Measurements from ENCODE around the gene SYT8. TPM values are rescaled to one million over a fixed set of nuclear protein-coding genes. Genes with fewer than 3 reads are reported as not detected.
A peak's percentile ranks its signal among the peaks of the same experiment; 100 is the strongest.

The SYT8 gene
- total RNA-seq, 1 donor from 2014 or later: not detected

- peak overlapping the region; percentile 22 for H3K4me2 ChIP-seq
- TF ChIP-seq CTCF (IDR thresholded peaks at IDR 0.05) (no peak), EZH2 (IDR thresholded peaks at IDR 0.05) (no peak), EZH2phosphoT487 (IDR thresholded peaks at IDR 0.05) (no peak)
- Mint-ChIP-seq H3K4me1 (peaks cover 18% of the 10 kb centered on the region), H3K36me3 (no peaks in the 10 kb centered on the region), H3K27ac (peak overlapping the region; percentile 84), H3K27me3 (ENCODE audit: insufficient read depth, low read depth) (peaks cover 4% of the 10 kb centered on the region), H3K4me3 (no peak overlapping the region), H3K9me3 (no peaks in the 10 kb centered on the region)
- no peak overlapping the region for H2AFZ ChIP-seq (replicated peaks)
- peaks cover 14% of the 10 kb centered on the region for H3K27me3 ChIP-seq
- no peak overlapping the region for H3K4me3 ChIP-seq
- DNase-seq (ENCODE audit: low spot score): peak; percentile 84
- peaks cover 19% of the 10 kb centered on the region for H3K4me1 ChIP-seq
- H3F3A ChIP-seq (ENCODE audit: low read depth): no peaks in the 10 kb centered on the region
- no peak overlapping the region for H3K9ac ChIP-seq
- H3K27ac ChIP-seq: no peak overlapping the region
- no peaks in the 10 kb centered on the region for H3K36me3 ChIP-seq
- H3K79me2 ChIP-seq (ENCODE audit: low read depth): no peaks in the 10 kb centered on the region
- H3K9me3 ChIP-seq (ENCODE audit: low read depth): no peaks in the 10 kb centered on the region
- H4K20me1 ChIP-seq (ENCODE audit: low read depth): no peaks in the 10 kb centered on the region
Observed at GRCh38 chr11:1863352-1864216, 28.8 kb downstream of the SYT8 start.

- Mint-ChIP-seq H3K27ac (peak overlapping the region; percentile 84), H3K9me3 (no peaks in the 10 kb centered on the region), H3K36me3 (no peaks in the 10 kb centered on the region), H3K27me3 (ENCODE audit: insufficient read depth, low read depth) (peaks cover 7% of the 10 kb centered on the region), H3K4me3 (no peak overlapping the region), H3K4me1 (peaks cover 22% of the 10 kb centered on the region)
- H3F3A ChIP-seq (ENCODE audit: low read depth): no peaks in the 10 kb centered on the region
- H3K27ac ChIP-seq: no peak overlapping the region
- no peaks in the 10 kb centered on the region for H3K9me3 ChIP-seq (ENCODE audit: low read depth)
- no peak overlapping the region for H3K9ac ChIP-seq
- no peaks in the 10 kb centered on the region for H3K36me3 ChIP-seq
- no peak overlapping the region for H3K4me3 ChIP-seq
- H2AFZ ChIP-seq (replicated peaks): no peak overlapping the region
- no peak for TF ChIP-seq EZH2phosphoT487 (IDR thresholded peaks at IDR 0.05)
- TF ChIP-seq CTCF (IDR thresholded peaks at IDR 0.05): no peak
- no peak for TF ChIP-seq EZH2 (IDR thresholded peaks at IDR 0.05)
- no peak for DNase-seq (ENCODE audit: low spot score)
- H3K27me3 ChIP-seq: peaks cover 14% of the 10 kb centered on the region
- H4K20me1 ChIP-seq (ENCODE audit: low read depth): no peaks in the 10 kb centered on the region
- peaks cover 15% of the 10 kb centered on the region for H3K4me1 ChIP-seq
- no peaks in the 10 kb centered on the region for H3K79me2 ChIP-seq (ENCODE audit: low read depth)
- peak overlapping the region; percentile 22 for H3K4me2 ChIP-seq
Observed at GRCh38 chr11:1864231-1864630, 29.4 kb downstream of the SYT8 start.

- Histone ChIP-seq H3K9ac (no peak overlapping the region), H3K4me2 (peak overlapping the region; percentile 22)
Observed at GRCh38 chr11:1864831-1865665, 30.3 kb downstream of the SYT8 start.

More at GRCh38 chr11:1864831-1865665, 30.3 kb downstream of the SYT8 start:
- H3K27me3 Mint-ChIP-seq (ENCODE audit: insufficient read depth, low read depth): peaks cover 12% of the 10 kb centered on the region
- H3K36me3 ChIP-seq: no peaks in the 10 kb centered on the region
- H3K27ac ChIP-seq: no peak overlapping the region
- no peak overlapping the region for H3K4me3 ChIP-seq
- peak overlapping the region; percentile 37 for H3K27ac Mint-ChIP-seq
- no peaks in the 10 kb centered on the region for H3F3A ChIP-seq (ENCODE audit: low read depth)
- H3K9me3 ChIP-seq (ENCODE audit: low read depth): no peaks in the 10 kb centered on the region
- no peak overlapping the region for H2AFZ ChIP-seq (replicated peaks)
- peak; percentile 36 for DNase-seq (ENCODE audit: low spot score)
- H3K4me3 Mint-ChIP-seq: no peak overlapping the region
- H3K9me3 Mint-ChIP-seq: no peaks in the 10 kb centered on the region
- no peaks in the 10 kb centered on the region for H3K79me2 ChIP-seq (ENCODE audit: low read depth)
- H3K4me1 Mint-ChIP-seq: peaks cover 28% of the 10 kb centered on the region
- peaks cover 19% of the 10 kb centered on the region for H3K27me3 ChIP-seq
- TF ChIP-seq EZH2phosphoT487 (IDR thresholded peaks at IDR 0.05) (no peak), EZH2 (IDR thresholded peaks at IDR 0.05) (no peak), CTCF (IDR thresholded peaks at IDR 0.05) (no peak)
- no peaks in the 10 kb centered on the region for H4K20me1 ChIP-seq (ENCODE audit: low read depth)
- H3K4me1 ChIP-seq: peaks cover 15% of the 10 kb centered on the region
- H3K36me3 Mint-ChIP-seq: no peaks in the 10 kb centered on the region

Measured in neural progenitor cell (in vitro differentiated cells).